ENCODE measurements around the gene ABCB11. TPM values are rescaled to one million over a fixed set of nuclear protein-coding genes. Genes with fewer than 3 reads are reported as not detected.

The ABCB11 gene
- total RNA-seq, 1 experiment from 2014 or later, result 0.07 TPM

- Histone ChIP-seq H3K36me3 (ENCODE audit: insufficient read depth, low read length) (no peaks in the 10 kb centered on the region), H3K9ac (ENCODE audit: low read length) (no peak overlapping the region), H3K27ac (ENCODE audit: low read length) (no peak overlapping the region), H3K79me2 (ENCODE audit: low read length) (no peaks in the 10 kb centered on the region), H3K4me3 (ENCODE audit: low read length) (no peak overlapping the region), H4K20me1 (ENCODE audit: insufficient read depth, low read depth, low read length) (no peaks in the 10 kb centered on the region), H3K4me2 (ENCODE audit: low read depth, low read length, poor library complexity, severe bottlenecking) (no peak overlapping the region), H3K9me2 (replicated peaks; ENCODE audit: insufficient read depth, low read length) (no peaks in the 10 kb centered on the region), H2AFZ (ENCODE audit: low read length) (no peak overlapping the region), H3K27me3 (ENCODE audit: low read length) (no peaks in the 10 kb centered on the region), H3K9me3 (ENCODE audit: low read length) (no peaks in the 10 kb centered on the region), H3K4me1 (ENCODE audit: low read length) (no peaks in the 10 kb centered on the region)
- no peak for DNase-seq
Measured at GRCh38 chr2:168988755-168989154, 42.4 kb downstream of the ABCB11 start.

GRCh38 chr2:168986398-168986943, 44.7 kb downstream of the ABCB11 start:
- Histone ChIP-seq H4K20me1 (ENCODE audit: insufficient read depth, low read depth, low read length) (no peaks in the 10 kb centered on the region), H3K79me2 (ENCODE audit: low read length) (no peaks in the 10 kb centered on the region), H3K4me1 (ENCODE audit: low read length) (no peaks in the 10 kb centered on the region), H3K36me3 (ENCODE audit: insufficient read depth, low read length) (no peaks in the 10 kb centered on the region), H2AFZ (ENCODE audit: low read length) (no peak overlapping the region), H3K4me3 (ENCODE audit: low read length) (no peak overlapping the region), H3K9me3 (ENCODE audit: low read length) (no peaks in the 10 kb centered on the region), H3K4me2 (ENCODE audit: low read depth, low read length, poor library complexity, severe bottlenecking) (no peak overlapping the region), H3K27ac (ENCODE audit: low read length) (no peak overlapping the region), H3K27me3 (ENCODE audit: low read length) (no peaks in the 10 kb centered on the region), H3K9me2 (replicated peaks; ENCODE audit: insufficient read depth, low read length) (no peaks in the 10 kb centered on the region), H3K9ac (ENCODE audit: low read length) (no peak overlapping the region)
- no peak for DNase-seq

- no peaks in the 10 kb centered on the region for H3K36me3 ChIP-seq (ENCODE audit: insufficient read depth, low read length)
- no peak for DNase-seq
- H3K4me3 ChIP-seq (ENCODE audit: low read length), result no peak overlapping the region
- no peak overlapping the region; the same call in 1 of the 2 replicates for H2AFZ ChIP-seq (ENCODE audit: low read length)
- H3K79me2 ChIP-seq (ENCODE audit: low read length), result no peaks in the 10 kb centered on the region
- H3K27me3 ChIP-seq (ENCODE audit: low read length), result no peaks in the 10 kb centered on the region
- no peak overlapping the region for H3K27ac ChIP-seq (ENCODE audit: low read length)
- H3K9me3 ChIP-seq (ENCODE audit: low read length), result no peaks in the 10 kb centered on the region
- no peak overlapping the region for H3K9ac ChIP-seq (ENCODE audit: low read length)
- no peak overlapping the region for H3K4me2 ChIP-seq (ENCODE audit: low read depth, low read length, poor library complexity, severe bottlenecking)
- no peaks in the 10 kb centered on the region for H3K4me1 ChIP-seq (ENCODE audit: low read length)
- H3K9me2 ChIP-seq (replicated peaks; ENCODE audit: insufficient read depth, low read length), result no peaks in the 10 kb centered on the region
- H4K20me1 ChIP-seq (ENCODE audit: insufficient read depth, low read depth, low read length), result no peaks in the 10 kb centered on the region
Measured at GRCh38 chr2:168981651-168982050, 49.5 kb downstream of the ABCB11 start.

GRCh38 chr2:168978461-168978861, 52.7 kb downstream of the ABCB11 start:
- H3K9me3 ChIP-seq (ENCODE audit: low read length), result no peaks in the 10 kb centered on the region
- no peak overlapping the region for H2AFZ ChIP-seq (ENCODE audit: low read length)
- H3K9ac ChIP-seq (ENCODE audit: low read length), result no peak overlapping the region
- no peaks in the 10 kb centered on the region for H3K27me3 ChIP-seq (ENCODE audit: low read length)
- no peak overlapping the region for H3K27ac ChIP-seq (ENCODE audit: low read length)
- no peak overlapping the region for H3K4me3 ChIP-seq (ENCODE audit: low read length)
- no peak for DNase-seq
- H4K20me1 ChIP-seq (ENCODE audit: insufficient read depth, low read depth, low read length), result no peaks in the 10 kb centered on the region
- H3K79me2 ChIP-seq (ENCODE audit: low read length), result no peaks in the 10 kb centered on the region
- no peaks in the 10 kb centered on the region for H3K9me2 ChIP-seq (replicated peaks; ENCODE audit: insufficient read depth, low read length)
- no peaks in the 10 kb centered on the region for H3K36me3 ChIP-seq (ENCODE audit: insufficient read depth, low read length)
- no peak overlapping the region for H3K4me2 ChIP-seq (ENCODE audit: low read depth, low read length, poor library complexity, severe bottlenecking)
- no peaks in the 10 kb centered on the region for H3K4me1 ChIP-seq (ENCODE audit: low read length)

GRCh38 chr2:168977608-168978007, 53.5 kb downstream of the ABCB11 start:
- H4K20me1 ChIP-seq (ENCODE audit: insufficient read depth, low read depth, low read length), result no peaks in the 10 kb centered on the region
- no peaks in the 10 kb centered on the region for H3K36me3 ChIP-seq (ENCODE audit: insufficient read depth, low read length)
- no peaks in the 10 kb centered on the region for H3K79me2 ChIP-seq (ENCODE audit: low read length)
- no peak overlapping the region for H2AFZ ChIP-seq (ENCODE audit: low read length)
- no peak overlapping the region for H3K4me2 ChIP-seq (ENCODE audit: low read depth, low read length, poor library complexity, severe bottlenecking)
- H3K9ac ChIP-seq (ENCODE audit: low read length), result no peak overlapping the region
- DNase-seq, result no peak
- H3K27ac ChIP-seq (ENCODE audit: low read length), result no peak overlapping the region
- no peak overlapping the region for H3K4me3 ChIP-seq (ENCODE audit: low read length)
- no peaks in the 10 kb centered on the region for H3K9me2 ChIP-seq (replicated peaks; ENCODE audit: insufficient read depth, low read length)
- no peaks in the 10 kb centered on the region for H3K27me3 ChIP-seq (ENCODE audit: low read length)
- no peaks in the 10 kb centered on the region for H3K4me1 ChIP-seq (ENCODE audit: low read length)
- no peaks in the 10 kb centered on the region for H3K9me3 ChIP-seq (ENCODE audit: low read length)

- Histone ChIP-seq H3K4me2 (ENCODE audit: low read depth, low read length, poor library complexity, severe bottlenecking) (no peak overlapping the region), H3K36me3 (ENCODE audit: insufficient read depth, low read length) (no peaks in the 10 kb centered on the region), H3K79me2 (ENCODE audit: low read length) (no peaks in the 10 kb centered on the region), H4K20me1 (ENCODE audit: insufficient read depth, low read depth, low read length) (no peaks in the 10 kb centered on the region), H3K4me1 (ENCODE audit: low read length) (no peaks in the 10 kb centered on the region), H3K9me2 (replicated peaks; ENCODE audit: insufficient read depth, low read length) (no peaks in the 10 kb centered on the region), H2AFZ (ENCODE audit: low read length) (no peak overlapping the region), H3K9ac (ENCODE audit: low read length) (no peak overlapping the region), H3K9me3 (ENCODE audit: low read length) (no peaks in the 10 kb centered on the region), H3K27me3 (ENCODE audit: low read length) (no peaks in the 10 kb centered on the region), H3K4me3 (ENCODE audit: low read length) (no peak overlapping the region), H3K27ac (ENCODE audit: low read length) (no peak overlapping the region)
- no peak for DNase-seq
Measured at GRCh38 chr2:168976034-168976654, 55.0 kb downstream of the ABCB11 start.

GRCh38 chr2:168974428-168974827, 56.7 kb downstream of the ABCB11 start:
- no peaks in the 10 kb centered on the region for H4K20me1 ChIP-seq (ENCODE audit: insufficient read depth, low read depth, low read length)
- H3K27me3 ChIP-seq (ENCODE audit: low read length), result no peaks in the 10 kb centered on the region
- H3K9me3 ChIP-seq (ENCODE audit: low read length), result no peaks in the 10 kb centered on the region
- H3K4me1 ChIP-seq (ENCODE audit: low read length), result no peaks in the 10 kb centered on the region
- H3K4me2 ChIP-seq (ENCODE audit: low read depth, low read length, poor library complexity, severe bottlenecking), result no peak overlapping the region
- no peak overlapping the region for H2AFZ ChIP-seq (ENCODE audit: low read length)
- H3K9ac ChIP-seq (ENCODE audit: low read length), result no peak overlapping the region
- H3K79me2 ChIP-seq (ENCODE audit: low read length), result no peaks in the 10 kb centered on the region
- H3K9me2 ChIP-seq (replicated peaks; ENCODE audit: insufficient read depth, low read length), result no peaks in the 10 kb centered on the region
- H3K27ac ChIP-seq (ENCODE audit: low read length), result no peak overlapping the region
- no peak for DNase-seq
- no peaks in the 10 kb centered on the region for H3K36me3 ChIP-seq (ENCODE audit: insufficient read depth, low read length)
- no peak overlapping the region for H3K4me3 ChIP-seq (ENCODE audit: low read length)

GRCh38 chr2:168971261-168971660, 59.9 kb downstream of the ABCB11 start:
- no peak overlapping the region for H3K4me2 ChIP-seq (ENCODE audit: low read depth, low read length, poor library complexity, severe bottlenecking)
- H3K27ac ChIP-seq (ENCODE audit: low read length), result no peak overlapping the region
- H3K9ac ChIP-seq (ENCODE audit: low read length), result no peak overlapping the region
- H3K9me3 ChIP-seq (ENCODE audit: low read length), result no peaks in the 10 kb centered on the region
- no peak overlapping the region for H2AFZ ChIP-seq (ENCODE audit: low read length)
- H3K4me1 ChIP-seq (ENCODE audit: low read length), result no peaks in the 10 kb centered on the region
- H3K4me3 ChIP-seq (ENCODE audit: low read length), result no peak overlapping the region
- DNase-seq, result no peak
- no peaks in the 10 kb centered on the region for H4K20me1 ChIP-seq (ENCODE audit: insufficient read depth, low read depth, low read length)
- H3K27me3 ChIP-seq (ENCODE audit: low read length), result no peaks in the 10 kb centered on the region
- no peaks in the 10 kb centered on the region for H3K79me2 ChIP-seq (ENCODE audit: low read length)
- no peaks in the 10 kb centered on the region for H3K9me2 ChIP-seq (replicated peaks; ENCODE audit: insufficient read depth, low read length)
- no peaks in the 10 kb centered on the region for H3K36me3 ChIP-seq (ENCODE audit: insufficient read depth, low read length)
